ENCODE data around the gene KIF14. TPM values are rescaled to one million over a fixed set of nuclear protein-coding genes. Genes with fewer than 3 reads are reported as not detected.

KIF14 gene, protein sequence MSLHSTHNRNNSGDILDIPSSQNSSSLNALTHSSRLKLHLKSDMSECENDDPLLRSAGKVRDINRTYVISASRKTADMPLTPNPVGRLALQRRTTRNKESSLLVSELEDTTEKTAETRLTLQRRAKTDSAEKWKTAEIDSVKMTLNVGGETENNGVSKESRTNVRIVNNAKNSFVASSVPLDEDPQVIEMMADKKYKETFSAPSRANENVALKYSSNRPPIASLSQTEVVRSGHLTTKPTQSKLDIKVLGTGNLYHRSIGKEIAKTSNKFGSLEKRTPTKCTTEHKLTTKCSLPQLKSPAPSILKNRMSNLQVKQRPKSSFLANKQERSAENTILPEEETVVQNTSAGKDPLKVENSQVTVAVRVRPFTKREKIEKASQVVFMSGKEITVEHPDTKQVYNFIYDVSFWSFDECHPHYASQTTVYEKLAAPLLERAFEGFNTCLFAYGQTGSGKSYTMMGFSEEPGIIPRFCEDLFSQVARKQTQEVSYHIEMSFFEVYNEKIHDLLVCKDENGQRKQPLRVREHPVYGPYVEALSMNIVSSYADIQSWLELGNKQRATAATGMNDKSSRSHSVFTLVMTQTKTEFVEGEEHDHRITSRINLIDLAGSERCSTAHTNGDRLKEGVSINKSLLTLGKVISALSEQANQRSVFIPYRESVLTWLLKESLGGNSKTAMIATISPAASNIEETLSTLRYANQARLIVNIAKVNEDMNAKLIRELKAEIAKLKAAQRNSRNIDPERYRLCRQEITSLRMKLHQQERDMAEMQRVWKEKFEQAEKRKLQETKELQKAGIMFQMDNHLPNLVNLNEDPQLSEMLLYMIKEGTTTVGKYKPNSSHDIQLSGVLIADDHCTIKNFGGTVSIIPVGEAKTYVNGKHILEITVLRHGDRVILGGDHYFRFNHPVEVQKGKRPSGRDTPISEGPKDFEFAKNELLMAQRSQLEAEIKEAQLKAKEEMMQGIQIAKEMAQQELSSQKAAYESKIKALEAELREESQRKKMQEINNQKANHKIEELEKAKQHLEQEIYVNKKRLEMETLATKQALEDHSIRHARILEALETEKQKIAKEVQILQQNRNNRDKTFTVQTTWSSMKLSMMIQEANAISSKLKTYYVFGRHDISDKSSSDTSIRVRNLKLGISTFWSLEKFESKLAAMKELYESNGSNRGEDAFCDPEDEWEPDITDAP (N-terminal part only)
- total RNA-seq: 12.6 and 13.8 TPM in 2 replicates
- polyA plus RNA-seq: 1.0 and 1.5 TPM in 2 replicates
- 2.7 and 2.8 TPM in 2 replicates for polyA plus RNA-seq (2011; cell fraction: cytosol; rRNA removed)
- polyA plus RNA-seq (2011; cell fraction: nucleus; rRNA removed): 4.9 and 9.2 TPM in 2 replicates
- polyA plus RNA-seq (2012): 3.1 and 7.2 TPM in 2 replicates
- 2.5 and 2.9 TPM in 2 replicates for polyA minus RNA-seq
- 17.1 TPM for polyA minus RNA-seq (2011; cell fraction: cytosol; rRNA and poly(A)+ RNA removed)
- 4.7 and 8.8 TPM in 2 replicates for polyA minus RNA-seq (2011; cell fraction: nucleus; rRNA and poly(A)+ RNA removed)
- Bru-seq, nascent RNA: percentile 76 among the genes with signal in this experiment
- BruChase-seq, experiment 1, labeled RNA remaining after a 6-hour chase: percentile 66 among the genes with signal in this experiment
- BruChase-seq, experiment 2, labeled RNA remaining after a 2-hour chase: percentile 71 among the genes with signal in this experiment
- long read RNA-seq, full-length matches to known transcripts: 5 of 16 reads
- long read RNA-seq, partial matches to known transcripts: 4 of 16 reads
- long read RNA-seq, other reads (novel, unspliced or antisense): 7 of 16 reads

GRCh38 chr1:200620273-200621131 lies at the start of gene KIF14:
Gene KIF14 (minus strand): TSS chr1:200620751. CDS start chr1:200618723, 2,028 bp downstream.
- peak; percentile 89 for DNase-seq (ENCODE audit: low read depth, low spot score)
- H3K79me2 ChIP-seq (ENCODE audit: control insufficient read depth, insufficient read depth, low read length): peaks cover 11% of the 10 kb centered on the region
- peak within 1 kb of the TSS; percentile 92 for H3K9ac ChIP-seq (replicated peaks; ENCODE audit: extremely low read depth, insufficient read depth, low read length)
- H3K9me3 ChIP-seq (replicated peaks; ENCODE audit: control insufficient read depth, insufficient read depth, low read length): no peaks in the 10 kb centered on the region
- BruUV-seq (replicated peaks): TSS peak; percentile 91
- TF ChIP-seq FOS (IDR thresholded peaks at IDR 0.05; ENCODE audit: borderline replicate concordance, insufficient read depth, low read length) (peak; percentile 67), GATA2 (IDR thresholded peaks at IDR 0.05; ENCODE audit: insufficient read depth, insufficient read length, low read depth, low read length) (peak; percentile 20), CTCF (IDR thresholded peaks at IDR 0.05; ENCODE audit: extremely low read depth in 1 of 2, insufficient read depth in 1 of 2, low read depth in 1 of 2, low read length in 2 of 2) (no peak), POLR2A (IDR thresholded peaks at IDR 0.05; ENCODE audit: low read depth, low read length) (peak; percentile 51), POLR2AphosphoS5 (IDR thresholded peaks at IDR 0.05; ENCODE audit: insufficient read depth, low read depth, low read length) (peak; percentile 74), JUN (IDR thresholded peaks at IDR 0.05; ENCODE audit: borderline replicate concordance, insufficient read depth, insufficient read length, low read depth) (peak; percentile 59)
- intact Hi-C loops (cut with micrococcal nuclease): loop anchor here (1.0 to 5.0 kb wide), 5 partner anchors 49 to 492 kb away; partner anchors contain the start of genes CACNA1S and DDX59
- peak within 1 kb of the TSS; percentile 58 to 94 (median 81) for H3K4me3 ChIP-seq (replicated peaks in 1 of 3; ENCODE audit: insufficient read depth in 1 of 3, low read depth in 1 of 3, low read length in 3 of 3)
- no peaks in the 10 kb centered on the region for H4K20me1 ChIP-seq (replicated peaks; ENCODE audit: control insufficient read depth, extremely low read depth, insufficient read depth, low read length)
- dilution Hi-C loops (cut with MboI; ENCODE audit: extremely low pct_ligation_motif_present, low sequenced_read_pairs): loop anchor here (25.0 kb wide), 1 partner anchor 167 kb away; no protein-coding TSS in a partner anchor
- ChIA-PET CTCF (interaction anchor here (1.7 to 5.8 kb wide), 8 partner anchors 9 to 181 kb away, joined by 5 to 177 read pairs (median 26); partner anchors contain the start of gene DDX59), POLR2A (no interaction called here)
- peaks cover 16% of the 10 kb centered on the region for H3K4me1 ChIP-seq (ENCODE audit: control insufficient read depth, extremely low read depth, insufficient read depth, low read length)
- H3K4me2 ChIP-seq (ENCODE audit: insufficient read depth, low read length): peak within 1 kb of the TSS; percentile 99
- H2AFZ ChIP-seq (ENCODE audit: low read depth, low read length): peak within 1 kb of the TSS; percentile 78
- no peaks in the 10 kb centered on the region for H3K9me1 ChIP-seq (replicated peaks; ENCODE audit: control insufficient read depth, extremely low read depth, insufficient read depth, low read length)
- FAIRE-seq: peak; percentile 73
- peaks cover 0 to 9% of the 10 kb centered on the region in 2 experiments for H3K36me3 ChIP-seq (ENCODE audit: control insufficient read depth in 2 of 2, extremely low read depth in 1 of 2, insufficient read depth in 2 of 2, low read length in 2 of 2)
- peak within 1 kb of the TSS; percentile 95 for H3K27ac ChIP-seq (ENCODE audit: insufficient read depth, low read depth, low read length)
- no peaks in the 10 kb centered on the region for H3K27me3 ChIP-seq (ENCODE audit: control insufficient read depth in 2 of 2, insufficient read depth in 2 of 2, low read length in 2 of 2)

Data from endothelial cell of umbilical vein (primary cell).